SW 1271 (cell line): ENCODE data around the gene CCSER1.
"Not testable (repeated sequence)": the region's sequence is repeated elsewhere in the genome, so short reads cannot be mapped to it uniquely, and the experiment has no call there.

Experiments used
- DNase-seq, 2 experiments: peaks; one replicate each; lab custom pipeline; 2025; lab: John Stamatoyannopoulos, UW

CCSER1 gene

DNA sequence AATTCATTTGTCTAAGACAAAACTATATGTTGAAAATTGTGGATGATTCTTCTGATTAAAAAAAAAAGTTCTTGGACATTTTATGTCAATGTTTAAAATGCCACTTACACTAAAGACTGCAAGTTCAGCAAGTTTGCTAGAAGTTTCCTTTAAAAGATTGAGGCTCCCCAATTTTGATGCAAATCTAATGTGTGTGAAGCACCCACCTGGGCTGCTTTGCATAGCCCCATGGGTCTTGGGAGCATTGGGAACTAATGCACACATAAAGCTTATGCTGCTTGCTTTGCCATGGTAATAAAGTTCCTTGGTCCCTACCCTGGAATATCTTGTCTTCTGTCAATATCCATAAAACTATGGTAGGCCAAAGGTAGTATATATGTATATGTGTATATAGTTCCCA is 1450.7 kb downstream of the CCSER1 start:
- no peak for DNase-seq

DNA sequence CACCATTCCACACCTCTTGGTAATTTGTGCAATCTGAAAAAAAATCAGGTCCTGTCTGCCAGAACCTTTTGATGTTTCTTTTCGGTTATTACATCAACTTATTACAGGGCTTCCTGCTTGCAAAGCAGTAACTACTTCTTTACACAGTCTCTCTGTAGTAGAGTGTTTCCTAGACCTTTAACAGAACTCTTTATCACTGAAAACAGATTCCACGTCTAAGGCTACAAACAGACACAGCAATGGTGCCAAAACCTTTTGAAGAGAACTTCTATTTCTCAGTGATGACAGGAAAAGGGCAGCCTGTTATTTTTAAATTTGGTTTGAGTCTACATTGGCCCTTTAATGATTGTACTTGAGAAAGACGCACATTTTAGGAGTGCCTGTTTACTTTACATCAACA is 1463.1 kb downstream of the CCSER1 start:
- no peak for DNase-seq

DNA sequence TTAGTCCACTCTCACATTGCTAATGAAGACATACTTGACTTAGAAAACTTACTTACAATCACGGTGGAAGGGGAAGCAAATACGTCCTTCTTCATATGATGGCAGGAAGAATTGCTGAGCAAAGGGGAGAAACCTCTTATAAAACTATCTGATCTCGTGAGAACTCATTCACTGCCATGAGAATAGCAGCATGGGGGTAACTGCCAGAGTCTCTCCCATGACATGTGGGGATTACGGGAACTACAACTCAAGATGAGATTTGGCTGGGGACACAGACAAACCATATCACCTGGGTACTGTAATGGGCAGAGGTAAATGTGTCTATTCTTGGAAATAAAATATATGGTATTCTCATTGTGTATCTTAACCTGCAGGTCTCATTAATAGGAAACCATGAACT is 1464.9 kb downstream of the CCSER1 start:
- no peak for DNase-seq

DNA sequence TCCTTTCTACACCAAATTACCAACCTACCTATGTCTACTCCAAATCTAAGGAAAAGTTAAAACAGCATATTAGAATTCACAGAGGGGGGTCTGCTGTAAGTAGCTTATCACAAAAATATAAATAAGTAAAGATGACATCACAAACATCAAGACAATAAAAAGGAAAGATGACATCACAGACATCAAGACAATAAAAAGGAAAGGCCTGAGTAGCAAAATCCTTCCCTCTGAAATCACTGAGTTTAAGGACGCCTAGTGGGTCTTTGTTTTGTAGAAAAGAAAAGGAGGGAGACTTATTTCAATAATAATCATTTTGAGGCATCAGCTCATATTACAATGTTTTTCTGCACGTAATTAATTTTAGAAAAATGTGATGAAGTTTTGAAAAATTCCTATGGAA is 1469.5 kb downstream of the CCSER1 start:
- no peak for DNase-seq

DNA sequence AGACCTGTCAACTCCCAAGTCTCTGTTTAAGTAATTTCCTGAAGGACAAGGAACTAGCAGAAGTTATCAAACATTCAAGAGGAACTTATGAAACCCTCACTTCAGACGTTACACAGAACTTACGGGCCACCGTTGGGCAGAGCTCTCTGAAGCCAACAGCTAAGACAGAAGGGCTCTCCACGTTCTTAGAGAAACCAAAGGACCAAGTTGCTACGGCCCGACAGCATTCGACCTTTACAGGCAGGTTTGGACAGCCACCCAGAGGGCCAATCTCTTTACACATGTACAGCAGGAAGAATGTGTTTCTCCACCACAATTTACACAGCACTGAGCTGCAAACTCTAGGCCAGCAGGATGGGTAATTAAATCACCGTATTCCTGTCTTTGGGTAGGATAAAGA is 1471.5 kb downstream of the CCSER1 start:
- no peak for DNase-seq

DNA sequence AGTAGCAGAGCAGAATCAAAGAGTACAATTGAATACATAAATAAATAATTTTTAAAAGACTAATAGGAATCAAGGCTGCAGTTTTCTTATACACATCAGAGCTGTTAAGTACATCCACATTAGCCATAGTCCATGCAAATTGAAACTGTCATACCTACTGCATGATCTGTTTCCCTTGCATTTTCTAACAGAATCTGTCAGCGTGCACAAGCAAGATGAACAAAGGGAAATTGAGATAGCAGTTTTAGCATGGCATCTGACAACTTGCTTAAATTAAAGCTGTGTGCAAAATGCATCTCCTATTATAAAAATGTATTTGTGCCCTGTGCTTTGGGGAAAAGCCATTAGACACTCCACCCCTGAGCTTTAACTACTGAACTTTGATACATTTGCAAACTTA is 1473.1 kb downstream of the CCSER1 start:
- no peak for DNase-seq

DNA sequence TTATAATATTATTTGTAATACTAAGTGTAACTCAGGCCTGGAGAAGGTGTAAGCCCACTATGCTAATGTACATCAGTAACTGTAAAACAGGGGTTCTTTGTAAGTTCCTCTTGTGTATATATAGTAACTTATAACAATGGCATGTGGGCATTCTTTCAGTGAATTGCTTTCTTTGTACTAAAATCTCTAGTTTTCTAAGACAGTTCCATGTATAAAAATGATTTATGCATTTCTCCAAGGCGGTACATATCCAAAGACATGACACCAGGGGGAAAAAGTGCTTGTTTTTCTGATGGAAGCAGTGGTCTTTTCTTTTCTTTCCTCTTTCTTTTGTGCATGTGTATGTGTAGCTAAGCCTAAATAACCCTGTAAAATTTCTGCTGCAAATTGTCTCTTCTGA is 1474.2 kb downstream of the CCSER1 start:
- DNase-seq, result no peak

DNA sequence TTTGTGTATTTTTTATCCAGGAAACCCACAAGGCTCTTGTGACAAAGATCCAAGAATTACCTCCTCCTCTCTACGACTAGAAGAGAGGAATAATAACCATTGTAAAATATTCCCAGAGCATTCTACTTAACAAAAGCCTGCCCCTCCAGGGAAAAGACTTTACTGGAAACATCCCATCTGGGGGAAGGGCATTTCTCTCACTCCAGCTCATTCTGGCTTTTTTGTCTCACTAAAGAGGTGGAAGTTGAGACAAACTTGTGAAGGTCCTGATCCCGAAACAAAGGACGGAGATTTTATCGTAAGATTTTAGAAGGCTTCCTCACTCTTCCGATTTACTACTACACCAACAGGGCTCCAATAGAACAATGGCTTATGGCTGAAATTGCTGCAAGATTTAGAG is 1484.6 kb downstream of the CCSER1 start:
- DNase-seq, result no peak

DNA sequence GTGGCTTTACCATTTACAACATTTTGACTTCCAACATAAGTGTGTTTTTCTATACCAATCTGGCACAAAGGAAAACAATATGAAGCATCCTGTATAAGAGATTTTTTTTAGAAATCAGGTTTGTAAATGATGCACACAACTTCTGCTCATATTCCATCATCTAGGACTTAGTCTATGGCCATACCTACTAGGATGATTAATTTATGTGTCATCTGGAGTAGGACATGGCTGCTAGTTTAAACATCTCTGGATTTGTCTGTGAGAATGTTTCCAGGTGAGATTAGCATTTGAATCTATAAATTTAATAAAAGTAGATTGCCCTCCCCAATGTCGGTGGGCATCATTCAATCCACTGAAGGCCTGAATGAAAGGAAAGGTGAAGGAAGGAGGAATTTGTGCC is 1493.8 kb downstream of the CCSER1 start:
- DNase-seq, result no peak

DNA sequence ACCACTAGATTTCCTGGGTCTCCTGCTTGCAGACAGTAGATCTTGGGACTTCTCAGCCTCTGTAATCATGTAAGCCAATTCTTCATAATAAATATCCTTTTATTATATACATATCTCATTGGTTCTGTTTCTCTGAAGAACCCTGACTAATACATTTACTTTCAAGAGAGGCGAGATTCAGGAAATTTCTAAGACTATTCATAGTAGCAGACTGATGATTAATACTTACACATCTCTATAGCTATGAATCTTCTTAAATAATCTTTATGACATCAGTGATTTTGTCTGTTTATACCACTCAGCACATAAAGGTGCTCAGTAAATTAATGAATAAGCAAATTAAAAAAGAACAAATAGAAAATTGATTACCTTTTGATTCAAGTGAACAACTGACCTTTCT is 1494.3 kb downstream of the CCSER1 start:
- DNase-seq, result no peak

DNA sequence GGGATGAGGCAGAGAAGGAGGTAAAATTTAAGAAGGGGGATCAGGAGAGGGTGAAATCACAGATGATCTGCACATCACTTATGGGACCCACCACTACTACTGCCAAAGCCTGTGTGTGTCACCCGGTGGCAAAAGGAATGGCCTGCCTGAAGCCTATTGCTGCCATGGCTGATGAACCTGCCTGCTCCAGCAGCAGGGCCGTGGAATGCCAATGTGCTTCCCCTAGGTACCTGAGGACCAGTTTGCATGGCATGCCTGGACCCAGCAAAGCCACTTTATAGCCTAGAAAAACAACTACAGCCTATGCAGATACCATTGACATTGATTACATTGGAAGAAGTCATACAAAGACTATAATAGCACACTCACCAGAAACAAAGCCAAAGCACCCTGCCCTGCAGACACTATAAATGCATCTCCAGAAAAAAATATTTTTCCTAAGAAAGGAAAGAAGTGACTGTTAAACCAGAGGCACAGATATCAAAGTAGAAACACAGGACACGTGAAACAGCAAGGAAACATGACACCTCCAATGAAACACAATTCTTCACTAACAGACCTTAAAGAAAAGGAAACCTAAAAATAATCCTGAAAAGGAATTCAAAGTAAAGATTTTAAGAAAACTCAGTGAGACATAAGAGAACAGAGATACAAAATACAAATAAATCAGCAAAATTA is 1495.9 kb downstream of the CCSER1 start:
- DNase-seq, result no peak

DNA sequence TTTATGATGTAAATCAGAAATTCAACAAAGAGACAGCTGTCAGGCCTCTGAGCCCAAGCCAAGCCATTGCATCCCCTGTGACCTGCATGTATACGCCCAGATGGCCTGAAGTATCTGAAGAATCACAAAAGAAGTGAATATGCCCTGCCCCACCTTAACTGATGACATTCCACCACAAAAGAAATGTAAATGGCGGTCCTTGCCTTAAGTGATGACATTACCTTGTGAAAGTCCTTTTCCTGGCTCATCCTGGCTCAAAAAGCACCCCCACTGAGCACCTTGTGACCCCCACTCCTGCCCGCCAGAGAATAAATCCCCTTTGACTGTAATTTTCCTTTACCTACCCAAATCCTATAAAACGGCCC is 1496.4 kb downstream of the CCSER1 start:
- DNase-seq, result not testable (repeated sequence)

DNA sequence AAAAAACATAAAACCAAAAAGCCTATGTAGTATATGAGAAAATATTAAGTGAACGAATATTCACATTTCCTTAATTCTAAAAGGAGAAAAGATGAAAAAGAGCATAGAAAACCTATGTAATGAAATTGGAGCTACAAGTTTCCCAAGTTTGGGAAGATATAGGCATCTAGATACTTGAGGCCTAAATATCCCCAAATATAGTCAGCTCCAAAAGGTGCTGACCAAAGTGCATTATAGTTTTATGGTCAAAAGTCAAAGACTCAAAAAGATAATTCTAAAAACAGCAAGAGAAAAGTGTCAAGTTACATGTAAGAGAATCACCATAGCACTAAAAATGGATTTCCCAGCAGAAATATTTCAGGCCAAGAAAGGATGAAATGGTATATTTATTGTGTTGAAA is 1502.9 kb downstream of the CCSER1 start:
- no peak for DNase-seq

DNA sequence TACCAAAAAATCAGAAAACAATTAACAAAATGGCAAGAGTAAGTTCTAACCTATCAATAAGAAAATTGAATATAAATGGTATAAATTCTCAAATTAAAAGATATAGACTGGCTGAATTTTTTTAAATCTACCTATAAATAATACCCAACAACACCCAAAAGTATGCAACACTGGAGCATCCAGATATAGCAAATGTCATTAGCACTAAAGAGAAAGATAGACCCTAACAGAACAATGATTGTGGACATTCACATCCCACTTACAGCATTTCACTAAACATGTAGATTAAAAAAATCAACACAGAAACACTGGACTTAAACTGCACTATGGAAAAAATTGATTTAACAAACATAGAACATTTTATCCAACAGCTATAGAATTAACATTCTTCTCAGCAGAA is 1503.6 kb downstream of the CCSER1 start:
- DNase-seq, result no peak

DNA sequence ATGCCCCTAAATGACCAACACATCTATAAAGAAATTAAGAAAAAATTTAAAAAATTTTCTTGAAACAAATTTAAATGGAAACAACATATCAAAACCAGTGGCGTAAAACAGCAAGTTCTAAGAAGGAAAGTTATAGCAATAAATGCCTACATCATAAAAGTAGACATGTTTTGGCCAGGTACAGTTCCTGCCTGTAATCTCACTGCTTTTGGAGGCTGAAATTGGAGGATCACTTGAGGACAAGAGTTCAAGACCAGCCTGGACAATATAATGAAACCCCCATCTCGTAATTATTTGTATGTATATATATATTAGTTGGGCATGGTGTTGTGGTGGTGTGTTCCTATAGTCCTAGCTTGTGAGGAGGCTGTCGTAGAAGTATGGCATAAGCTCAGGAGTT is 1504.1 kb downstream of the CCSER1 start:
- no peak for DNase-seq

DNA sequence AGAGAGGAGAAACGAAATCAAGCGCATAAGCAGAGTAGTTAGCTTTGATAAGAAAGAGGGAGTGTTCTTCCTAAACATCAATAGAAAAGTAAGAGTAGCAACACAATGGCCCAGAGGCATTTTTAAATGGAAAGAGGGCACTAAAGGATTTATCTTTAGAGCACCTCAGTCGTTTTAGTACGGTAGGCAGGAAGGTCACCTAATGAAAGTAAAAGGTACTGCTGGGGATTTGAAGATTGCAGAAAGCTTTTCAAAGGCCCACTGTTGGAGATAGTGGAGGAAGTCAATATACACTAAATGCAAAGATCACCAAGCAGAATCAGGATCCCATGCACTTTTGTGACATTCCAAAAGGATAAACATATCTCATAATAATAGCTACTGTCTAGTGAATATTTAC is 1508.9 kb downstream of the CCSER1 start:
- DNase-seq, result no peak
